GM21390 (cell line): Measurements from ENCODE around the gene ISG20.
"Not testable (repeated sequence)": the region's sequence is repeated elsewhere in the genome, so short reads cannot be mapped to it uniquely, and the experiment has no call there.

Source experiments
- ATAC-seq: cut with Tn5 transposase; IDR thresholded peaks from one replicate; pipeline ENCODE4 v1.9.1; 2021; ENCODE audit not compliant: unreplicated experiment

ISG20 gene

DNA sequence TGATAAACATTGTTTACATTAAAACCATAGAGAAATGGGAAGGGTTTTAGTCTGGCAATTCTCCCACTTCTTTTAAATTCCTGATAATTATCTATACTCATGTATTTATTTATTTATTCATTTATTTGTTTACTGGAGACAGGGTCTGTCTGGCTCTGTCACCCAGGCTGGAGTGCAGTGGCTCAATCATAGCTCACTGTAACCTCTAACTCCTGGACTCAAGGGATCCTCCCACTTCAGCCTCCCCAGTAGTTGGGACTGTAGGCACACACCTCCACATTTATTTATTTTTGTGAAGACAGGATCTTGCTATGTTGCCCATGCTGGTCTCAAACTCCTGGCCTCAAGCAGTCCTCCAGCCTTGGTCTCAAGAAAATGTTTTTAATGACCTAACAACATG is 20.1 kb upstream of the ISG20 start:
- no peak for ATAC-seq

DNA sequence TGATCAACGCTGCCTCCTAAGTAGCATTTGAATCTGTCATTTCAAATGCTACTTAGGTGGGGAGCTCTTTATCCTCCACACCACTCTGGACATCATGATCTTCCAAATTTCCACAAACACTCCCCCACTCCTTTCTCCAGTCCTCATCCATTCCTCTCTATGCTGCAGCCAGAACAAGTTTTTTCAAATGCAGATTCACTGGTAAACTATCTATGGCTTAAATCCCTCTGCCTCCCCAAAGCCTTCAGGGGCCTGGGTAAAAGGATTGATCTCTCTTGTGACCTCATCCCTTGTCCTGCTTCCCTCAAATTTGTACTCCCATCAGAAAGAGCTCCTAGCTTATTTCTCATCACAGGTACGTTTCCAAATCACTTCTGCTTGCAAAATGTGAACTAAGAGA is 19.0 kb upstream of the ISG20 start:
- ATAC-seq: no peak

DNA sequence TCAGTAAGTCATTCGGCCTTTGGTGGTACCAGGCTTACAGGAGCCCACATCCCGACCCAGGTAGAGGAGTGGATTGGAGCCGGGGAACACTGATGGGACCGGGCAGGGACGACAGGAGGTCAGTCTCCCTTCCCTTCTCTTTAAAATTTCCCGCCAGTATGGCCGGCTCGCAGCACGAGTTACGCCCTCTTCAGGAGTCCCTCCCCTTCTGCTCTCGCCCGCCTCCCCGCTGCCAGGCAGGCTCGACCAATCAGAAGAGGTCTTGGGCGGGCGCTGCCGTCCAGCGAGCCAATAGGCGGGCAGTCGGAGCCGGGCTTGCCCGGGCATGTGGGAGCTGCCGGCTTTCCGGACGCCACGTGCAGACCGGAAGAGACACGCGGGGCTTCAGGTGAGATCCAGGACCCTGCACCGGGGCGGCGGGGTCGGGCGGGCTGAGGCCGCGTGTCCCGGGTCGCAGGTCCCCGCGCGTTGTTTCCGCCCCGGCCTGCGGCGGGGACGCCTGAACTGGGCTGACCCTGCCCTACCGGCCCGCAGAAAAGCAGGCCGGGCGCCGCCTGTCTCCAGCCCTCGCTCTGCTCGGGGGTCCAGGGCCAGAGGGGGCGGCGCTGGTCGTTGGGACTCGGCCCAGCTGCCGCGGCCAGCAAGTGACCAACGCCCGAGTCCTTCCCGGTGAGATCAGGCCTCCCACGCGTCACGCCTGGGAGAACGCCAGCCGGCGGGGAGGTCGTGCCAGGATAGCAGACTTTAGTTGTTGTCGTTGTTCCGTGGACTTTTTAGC is 17.6 kb upstream of the ISG20 start, which contains the start of gene AEN:
TSS of gene AEN (plus strand) at position 346 of the 778 bp plus-strand sequence. CDS start 4,870 bp downstream, outside the sequence.
- peak; percentile 93 for ATAC-seq

DNA sequence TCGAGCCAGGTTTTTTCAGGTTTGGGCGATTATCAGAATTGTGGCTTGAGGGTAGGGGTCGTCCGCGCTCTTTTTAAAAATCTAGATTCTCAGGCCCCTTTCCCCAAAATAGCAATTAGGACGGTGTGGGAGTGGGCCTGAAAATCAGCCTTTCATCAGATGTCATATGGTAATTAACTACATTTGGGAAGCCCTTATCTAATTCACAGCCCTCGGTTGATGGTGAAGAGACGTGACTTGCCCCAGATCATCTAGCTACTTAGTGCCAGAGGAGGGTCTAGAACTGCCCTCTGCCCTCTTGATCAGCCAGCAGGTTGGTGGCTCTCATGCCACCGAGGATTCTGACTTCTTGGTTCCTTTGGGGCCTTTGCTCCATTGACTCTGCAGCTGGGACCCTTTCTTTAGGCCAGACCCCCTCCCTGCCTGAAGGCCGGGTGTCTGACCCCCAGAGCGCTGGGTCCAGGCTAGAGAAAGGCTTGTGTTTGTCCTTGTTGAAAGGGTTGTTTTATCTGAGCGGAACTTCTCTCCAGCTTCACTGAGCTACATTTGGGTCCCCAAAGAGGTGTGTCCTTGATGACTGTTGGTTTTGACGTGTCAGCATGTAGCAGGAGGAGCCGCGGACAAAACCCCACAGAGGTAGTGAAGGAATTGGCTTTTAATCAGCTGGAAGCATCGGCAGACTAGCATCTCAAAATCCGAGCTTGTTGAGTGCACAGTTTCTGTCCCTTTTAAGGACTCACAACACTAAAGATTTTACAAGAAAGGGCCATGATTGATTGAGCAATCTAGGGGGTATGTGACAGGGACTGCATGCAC is 16.8 kb upstream of the ISG20 start:
- peak; percentile 43 for ATAC-seq

DNA sequence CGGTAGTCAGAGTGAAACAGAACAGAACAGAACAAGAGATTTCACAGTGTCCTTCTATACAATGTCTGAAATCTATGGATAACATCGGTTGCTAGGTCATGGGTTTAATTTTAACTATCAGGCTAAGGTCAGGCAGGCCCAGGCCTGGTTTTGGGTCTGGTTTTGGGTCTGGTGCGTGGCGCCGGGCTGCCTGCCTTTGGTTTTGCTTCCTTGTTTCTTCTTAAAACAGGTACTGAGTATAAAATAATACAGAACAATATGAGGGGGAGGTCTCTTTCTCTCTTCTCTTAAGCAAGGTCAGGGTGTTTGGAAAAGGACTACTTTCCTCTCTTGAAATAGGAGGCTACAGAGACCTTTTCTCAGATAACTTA is 16.2 kb upstream of the ISG20 start:
- ATAC-seq: no peak

DNA sequence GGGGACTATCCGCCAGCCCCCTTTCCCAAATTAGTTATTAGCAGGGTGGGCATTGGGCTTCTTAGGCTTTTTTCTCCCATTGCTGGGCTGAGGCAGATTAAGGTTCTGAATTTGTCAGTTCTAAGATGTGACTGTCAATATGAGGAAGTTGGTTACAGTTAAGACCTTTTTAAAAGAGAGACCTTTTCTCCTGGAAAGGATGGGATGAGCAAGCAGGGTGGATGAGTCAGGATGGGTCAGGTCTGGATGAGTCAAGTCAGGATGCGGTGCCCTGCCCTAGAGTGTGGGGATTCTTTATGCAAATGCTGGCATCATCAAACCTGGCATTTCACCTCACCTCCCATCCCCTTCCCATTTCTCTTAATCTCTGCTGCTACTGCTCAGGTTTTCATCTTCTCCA is 15.8 kb upstream of the ISG20 start:
- no peak for ATAC-seq

DNA sequence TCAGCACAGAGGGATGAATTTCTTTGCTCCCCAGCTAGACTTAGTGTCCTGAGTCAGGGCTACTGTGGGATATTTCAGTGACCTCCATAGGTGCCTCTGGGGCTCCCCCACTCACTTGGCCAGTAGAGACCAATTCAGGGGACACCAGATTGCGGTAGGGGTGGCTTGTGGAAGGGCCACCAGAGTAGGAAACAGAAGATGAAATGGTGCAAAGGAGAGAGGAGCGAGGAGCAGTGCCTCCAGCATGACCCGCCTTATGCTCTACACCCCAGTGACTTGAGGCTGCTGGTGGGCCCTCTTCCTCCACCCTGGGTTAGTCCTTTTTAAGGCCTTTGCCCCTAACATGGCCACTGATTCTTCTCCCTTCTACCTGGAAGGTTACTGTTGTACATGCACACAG is 15.2 kb upstream of the ISG20 start:
- no peak for ATAC-seq

DNA sequence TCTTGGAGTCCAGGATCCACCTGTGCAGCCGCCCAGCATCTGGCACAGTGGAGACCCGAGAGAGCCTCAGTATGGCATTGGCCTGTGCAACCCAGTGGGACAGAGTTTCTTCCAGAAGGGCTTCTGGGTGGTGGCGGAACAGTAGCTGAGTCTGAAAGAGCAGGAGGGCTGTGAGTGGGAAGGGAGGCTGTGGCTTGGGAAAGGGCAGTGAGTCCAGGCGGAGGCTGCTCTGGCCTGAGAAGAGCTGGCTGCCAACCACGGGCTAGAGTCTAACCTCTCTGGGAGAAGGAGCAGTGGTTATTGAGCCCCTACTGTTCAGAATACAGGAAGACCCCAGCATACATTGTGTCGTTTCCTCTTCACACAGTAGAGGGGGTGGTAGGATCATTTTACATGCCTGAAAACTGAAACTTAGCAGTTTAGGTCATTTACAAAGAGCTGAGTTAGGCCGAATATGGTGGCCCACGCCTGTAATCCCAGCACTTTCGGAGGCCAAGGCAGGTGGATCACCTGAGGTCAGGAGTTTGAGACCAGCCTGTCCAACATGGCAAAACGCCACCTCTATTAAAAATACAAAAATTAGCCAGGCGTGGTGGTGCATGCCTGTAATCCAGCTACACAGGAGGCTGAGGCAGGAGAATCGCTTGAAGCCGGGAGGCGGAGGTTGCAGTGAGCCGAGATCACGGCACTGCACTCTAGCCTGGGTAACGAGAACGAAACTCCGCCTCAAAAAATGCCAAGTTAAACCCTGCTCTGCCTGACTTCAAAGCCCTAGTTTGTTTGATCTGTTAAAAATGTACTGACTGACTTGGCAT is 14.5 kb upstream of the ISG20 start:
- ATAC-seq: peak; percentile 32

DNA sequence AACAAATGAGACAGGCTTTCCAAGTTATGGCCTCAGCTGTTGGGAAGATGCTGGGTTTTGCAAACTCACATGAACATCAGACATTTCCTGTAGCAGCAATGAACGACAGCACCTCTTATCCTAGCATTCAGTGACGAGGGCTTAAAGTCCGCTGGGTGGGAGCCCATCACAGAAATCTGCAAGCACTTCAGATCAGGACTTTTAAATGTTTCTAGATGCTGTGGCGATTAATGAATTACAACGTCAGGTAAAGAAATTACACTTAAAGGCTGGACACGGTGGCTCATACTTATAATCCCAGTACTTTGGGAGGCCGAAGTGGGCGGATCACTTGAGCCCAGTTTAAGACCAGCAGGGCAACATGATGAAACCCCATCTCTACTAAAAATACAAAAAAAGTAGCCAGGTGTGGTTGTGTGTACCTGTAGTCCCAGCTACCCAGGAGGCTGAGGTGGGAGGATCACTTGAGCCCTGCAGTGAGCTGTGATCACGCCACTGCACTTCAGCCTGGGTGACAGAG is 13.8 kb upstream of the ISG20 start:
- no peak for ATAC-seq

DNA sequence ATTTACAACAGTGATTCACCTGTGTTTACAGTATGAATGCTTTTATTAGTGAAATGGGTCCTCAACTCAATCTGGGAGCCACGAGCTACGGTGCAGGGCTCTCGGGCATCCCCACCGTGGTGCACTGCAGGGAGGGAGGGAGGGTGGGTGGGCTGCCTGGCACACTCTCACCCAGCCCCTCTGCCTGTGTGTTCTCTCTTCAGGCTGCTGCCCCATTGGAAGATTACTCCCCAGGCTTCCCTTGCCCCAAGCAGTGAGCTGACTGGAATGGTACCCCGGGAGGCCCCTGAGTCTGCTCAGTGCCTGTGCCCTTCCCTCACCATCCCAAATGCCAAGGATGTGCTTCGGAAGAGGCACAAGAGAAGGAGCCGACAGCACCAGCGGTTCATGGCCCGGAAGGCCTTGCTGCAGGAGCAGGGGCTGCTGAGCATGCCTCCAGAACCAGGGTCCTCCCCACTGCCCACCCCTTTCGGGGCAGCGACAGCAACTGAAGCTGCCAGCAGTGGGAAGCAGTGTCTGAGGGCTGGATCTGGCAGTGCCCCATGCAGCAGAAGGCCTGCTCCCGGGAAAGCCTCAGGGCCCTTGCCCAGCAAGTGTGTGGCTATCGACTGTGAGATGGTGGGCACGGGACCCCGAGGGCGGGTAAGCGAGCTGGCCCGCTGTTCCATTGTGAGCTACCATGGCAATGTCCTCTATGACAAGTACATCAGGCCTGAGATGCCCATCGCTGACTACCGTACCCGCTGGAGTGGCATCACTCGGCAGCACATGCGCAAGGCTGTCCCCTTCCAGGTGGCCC is 12.7 kb upstream of the ISG20 start:
- ATAC-seq: no peak

DNA sequence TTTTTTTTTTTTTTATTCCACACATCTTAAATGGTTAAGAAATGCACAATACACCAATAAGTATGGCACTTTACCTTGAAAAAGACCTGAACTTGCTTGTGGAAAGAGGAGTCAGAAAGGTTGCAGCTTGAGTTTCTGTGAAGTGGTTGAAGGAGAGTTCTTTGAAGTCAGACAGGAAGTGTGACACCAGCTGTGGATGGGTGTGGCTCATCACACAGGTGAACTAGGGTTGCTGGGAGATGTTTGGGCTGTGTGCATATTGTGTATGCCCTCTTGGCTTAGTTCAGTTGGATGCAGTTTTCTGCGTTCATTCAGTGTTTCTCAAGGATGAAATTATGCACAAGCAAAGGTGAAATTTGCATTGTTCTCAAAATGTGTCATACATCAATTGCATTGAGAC is 11.4 kb upstream of the ISG20 start:
- no peak for ATAC-seq

DNA sequence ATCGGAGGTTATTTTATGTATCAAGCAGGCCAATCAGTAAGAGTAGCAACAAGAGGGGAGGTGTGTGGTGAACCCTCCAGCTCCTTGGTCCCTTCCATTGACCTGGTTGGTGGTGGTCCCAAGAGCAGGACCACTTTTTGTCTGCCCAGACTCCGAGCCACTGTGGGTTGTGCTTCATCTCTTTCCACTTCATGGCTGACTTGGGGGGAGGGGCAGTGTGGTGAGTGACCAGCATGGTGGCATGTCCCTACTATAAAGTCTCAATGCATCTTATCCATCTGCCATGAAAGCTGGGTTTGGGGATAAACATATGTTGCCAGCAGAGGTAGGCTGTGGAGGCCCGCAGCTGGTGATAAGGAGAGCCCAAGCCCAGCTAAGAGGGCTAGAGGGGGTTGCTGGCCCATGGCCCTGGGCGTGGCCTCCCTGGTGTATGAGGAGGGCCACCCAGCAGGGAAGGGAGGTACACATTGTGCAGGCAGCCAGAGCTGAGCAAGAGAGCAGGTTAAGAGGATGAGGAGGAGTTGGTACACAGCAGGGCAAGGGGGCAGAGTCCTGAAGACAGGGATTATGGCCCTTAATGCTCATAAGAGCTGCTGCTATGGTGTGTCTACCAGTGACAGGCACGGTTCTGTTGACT is 10.7 kb upstream of the ISG20 start:
- no peak for ATAC-seq

DNA sequence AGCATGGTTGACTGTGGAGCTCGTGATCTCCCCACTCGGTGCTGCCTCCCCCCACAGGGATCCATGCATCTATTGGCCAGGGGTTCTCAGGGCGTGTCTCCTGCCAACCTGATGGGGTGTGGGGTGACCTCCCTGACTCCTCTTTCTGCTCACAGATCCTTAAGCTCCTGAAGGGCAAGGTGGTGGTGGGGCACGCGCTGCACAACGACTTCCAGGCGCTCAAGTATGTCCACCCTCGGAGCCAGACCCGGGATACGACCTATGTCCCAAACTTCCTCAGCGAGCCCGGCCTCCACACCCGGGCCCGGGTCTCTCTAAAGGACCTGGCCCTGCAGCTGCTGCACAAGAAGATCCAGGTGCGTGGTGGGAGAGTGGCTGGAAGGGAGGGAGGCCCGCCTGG is 9.7 kb upstream of the ISG20 start:
- ATAC-seq: no peak

DNA sequence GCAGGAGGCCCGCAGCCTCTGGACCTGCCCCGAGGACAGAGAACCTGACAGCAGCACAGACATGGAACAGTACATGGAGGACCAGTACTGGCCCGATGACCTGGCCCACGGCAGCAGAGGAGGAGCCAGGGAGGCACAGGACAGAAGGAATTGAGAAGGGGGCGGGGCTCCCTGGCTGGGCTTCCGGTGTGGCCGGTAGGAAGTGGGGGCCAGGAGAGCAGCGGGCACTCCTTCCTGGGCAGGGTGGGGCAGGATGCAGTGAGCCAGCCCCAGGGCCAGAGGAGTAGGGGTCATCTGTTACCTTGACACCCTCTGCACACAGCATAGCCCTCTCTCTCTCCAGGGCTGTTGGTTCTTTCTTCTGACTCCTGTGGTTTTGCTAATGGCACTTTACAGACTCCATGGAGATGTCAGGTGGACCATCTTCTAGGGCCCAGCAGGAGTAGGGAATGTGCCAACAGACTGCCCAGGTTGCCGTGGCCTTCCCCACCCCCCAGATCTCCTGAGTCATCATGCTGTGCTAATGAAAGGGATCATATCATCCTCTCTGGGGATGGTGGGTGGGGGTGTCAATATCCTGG is 8.6 kb upstream of the ISG20 start:
- no peak for ATAC-seq

DNA sequence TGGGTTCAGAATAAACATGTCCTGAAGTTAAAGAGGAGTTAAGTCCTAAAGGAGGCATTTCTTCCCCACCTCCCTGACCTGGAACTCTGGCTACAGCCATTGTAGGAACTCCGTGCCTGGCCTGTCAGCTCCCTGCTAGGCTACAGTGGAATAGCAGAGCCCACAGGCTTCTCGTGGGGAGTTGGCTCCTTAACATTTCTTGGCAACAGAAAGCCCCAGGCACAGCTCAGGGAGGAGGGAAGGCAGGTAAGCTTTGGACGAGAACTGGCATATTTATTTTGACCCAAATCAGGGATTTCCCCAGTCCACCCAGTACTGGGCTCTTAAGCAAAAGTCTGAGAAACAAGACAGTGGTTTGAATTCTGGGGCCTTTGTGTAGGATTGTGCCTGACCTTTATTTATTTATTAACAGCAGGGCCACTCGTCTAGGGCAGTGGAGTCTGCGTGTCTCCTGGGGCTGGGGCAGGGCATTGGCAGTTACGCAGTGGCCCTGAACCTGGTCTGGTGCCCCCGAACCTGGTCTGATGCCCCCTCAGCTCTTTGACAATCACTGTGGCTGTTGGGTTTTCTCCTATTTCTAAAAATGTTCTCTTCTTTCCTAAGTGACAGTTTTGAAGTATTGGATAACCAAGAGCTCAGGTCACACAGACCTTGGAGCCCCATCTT is 7.9 kb upstream of the ISG20 start:
- no peak for ATAC-seq

DNA sequence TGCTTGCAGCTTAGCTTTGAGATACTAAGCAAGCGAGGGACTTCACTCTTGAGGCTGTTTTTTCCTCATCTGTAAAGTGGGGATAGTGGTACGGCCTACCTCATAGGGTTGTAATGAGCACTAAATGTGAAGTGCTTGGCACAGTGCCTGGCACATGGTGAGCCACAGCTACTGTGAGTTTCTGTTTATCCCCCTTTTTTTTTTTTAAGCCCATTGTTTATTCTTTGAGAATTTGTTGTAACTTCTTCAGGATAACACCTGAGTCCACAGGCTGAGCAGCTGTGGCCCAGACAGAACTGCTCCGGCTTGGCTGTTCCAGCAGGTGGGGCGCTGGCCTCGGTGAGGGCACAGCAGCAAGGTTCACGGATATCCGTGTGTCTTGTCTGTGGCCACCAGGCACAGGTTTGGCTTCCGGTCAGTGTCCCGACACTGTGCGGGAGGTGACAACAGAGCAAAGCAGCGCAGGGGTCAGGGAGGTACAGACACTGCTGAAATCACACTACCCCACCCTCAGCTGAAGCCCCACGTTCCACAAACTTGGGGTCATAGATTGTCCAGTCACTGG is 7.3 kb upstream of the ISG20 start:
- ATAC-seq: no peak

DNA sequence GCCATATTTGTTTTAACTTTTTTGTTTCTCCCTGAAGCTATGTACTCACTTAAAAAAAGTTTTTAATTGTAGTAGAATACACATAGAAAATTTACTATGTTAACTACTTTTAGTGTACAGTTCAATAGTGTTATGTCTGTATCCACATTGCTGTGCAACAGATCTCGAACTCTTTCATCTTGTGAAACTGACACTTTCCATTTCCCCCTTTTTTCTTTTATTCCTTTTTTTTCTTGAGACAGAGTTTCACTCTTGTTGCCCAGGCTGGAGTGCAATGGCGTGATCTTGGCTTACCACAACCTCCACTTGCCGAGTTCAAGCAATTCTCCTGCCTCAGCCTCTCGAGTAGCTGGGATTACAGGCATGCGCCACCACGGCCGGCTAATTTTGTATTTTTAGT is 6.0 kb upstream of the ISG20 start:
- ATAC-seq: not testable (repeated sequence)

DNA sequence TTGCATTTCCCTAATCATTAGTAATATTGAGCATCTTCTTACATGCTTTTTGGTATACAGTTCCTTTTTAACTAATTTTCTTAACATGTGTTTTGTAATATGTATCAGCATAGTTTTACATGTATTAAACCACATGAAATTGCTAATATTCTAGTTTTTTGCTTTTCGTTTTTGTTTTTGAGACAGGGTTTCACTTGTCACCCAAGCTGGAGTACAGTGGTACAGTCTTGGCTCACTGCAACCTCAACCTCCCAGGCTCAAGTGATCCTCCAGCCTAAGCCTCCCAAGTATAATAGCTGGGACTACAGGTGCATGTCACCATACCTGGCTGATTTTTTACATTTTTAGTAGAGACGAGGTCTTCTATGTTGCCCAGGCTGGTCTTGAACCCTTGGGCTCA is 4.4 kb upstream of the ISG20 start:
- ATAC-seq: no peak

DNA sequence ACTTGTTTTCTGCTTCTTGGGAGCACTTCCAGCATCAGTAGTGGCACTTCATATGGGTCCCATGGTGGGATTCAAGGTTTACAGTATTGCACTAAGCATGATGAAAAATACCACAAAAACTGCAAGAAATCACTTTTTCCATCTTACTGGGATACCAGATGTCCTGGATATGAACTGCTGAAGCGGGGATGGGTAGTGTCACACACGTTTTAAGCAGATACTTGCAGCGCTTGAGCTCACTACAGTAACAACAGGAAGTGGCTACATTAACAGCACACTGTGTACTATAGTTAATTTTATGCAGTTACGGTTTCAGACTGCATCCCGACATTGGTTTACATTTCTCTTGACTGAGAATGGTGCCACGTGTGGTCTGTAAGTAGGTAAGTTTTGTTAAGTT is 3.5 kb upstream of the ISG20 start:
- ATAC-seq: peak; percentile 34
